Heart left ventricle (tissue), 16 donors: ENCODE data around the gene NUDC. TPM values are rescaled to one million over a fixed set of nuclear protein-coding genes. Genes with fewer than 3 reads are reported as not detected.

Source experiments
- ATAC-seq, 4 donors: fragments of 200-7000 bp; cut with Tn5 transposase; one replicate each; pipeline ENCODE4 v1.9.1; 2020 to 2022; ENCODE audit warnings: moderate library complexity in 4 of 4, mild to moderate bottlenecking in 3 of 4, moderate number of reproducible peaks in 1 of 4
- DNase-seq, 5 donors: peaks; one replicate each; pipeline ENCODE4 v3.0.0-alpha.2; 2020
- H3K27ac ChIP-seq, 12 donors: fragments of 200-600 bp; sonication (generic) in 4 of 12; one replicate each; pipeline versions ENCODE4 v1.5.0 to v1.8.0; 2016 to 2022; ENCODE audit warnings: mild to moderate bottlenecking in 2 of 12
- H3K27me3 ChIP-seq, 9 donors: fragments of 200-600 bp; sonication (generic) in 2 of 9; one replicate each; pipeline versions ENCODE4 v1.5.1 to v1.8.0; 2016 to 2022; ENCODE audit warnings: mild to moderate bottlenecking in 3 of 9
- H3K36me3 ChIP-seq, 9 donors: fragments of 200-600 bp; sonication (generic) in 2 of 9; one replicate each; pipeline versions ENCODE4 v1.5.0 to v1.8.0; 2018 to 2022; ENCODE audit warnings: mild to moderate bottlenecking in 2 of 9
- H3K4me1 ChIP-seq, 12 donors: fragments of 200-600 bp; sonication (generic) in 4 of 12; one replicate each; pipeline versions ENCODE4 v1.5.0 to v1.8.0; 2016 to 2022; ENCODE audit warnings: mild to moderate bottlenecking in 3 of 12
- H3K4me3 ChIP-seq, 12 donors: fragments of 200-600 bp; sonication (generic) in 4 of 12; one replicate each; pipeline versions ENCODE4 v1.5.0 to v1.8.0; 2017 to 2022; ENCODE audit warnings: mild to moderate bottlenecking in 9 of 12, moderate library complexity in 4 of 12
- H3K9me3 ChIP-seq, 12 donors: fragments of 200-600 bp; sonication (generic) in 4 of 12; one replicate each; pipeline versions ENCODE4 v1.5.0 to v1.8.0; 2016 to 2022; ENCODE audit warnings: mild to moderate bottlenecking in 1 of 12
- POLR2A ChIP-seq, 2 donors: fragments of 450-650 bp; IDR thresholded peaks; one replicate each; pipeline ENCODE4 v1.6.1; 2017; ENCODE audit warnings: antibody characterized with exemption in 2 of 2, mild to moderate bottlenecking in 2 of 2, moderate library complexity in 2 of 2
- WGBS, 4 donors: extraction: QIAGEN DNeasy Blood & Tissue Kit in 2 of 4; methylation state at CpG; one replicate each; pipeline versions ENCODE4 v1.1.5 to v1.1.7; 2013 to 2018; 5-methylcytosine and 5-hydroxymethylcytosine counted together
- intact Hi-C, 10 donors: fragments of 100-400 bp; cut with DNase I; formaldehyde crosslinking; loops; one replicate each; pipeline versions ENCODE4 v1.11.1 to v1.14.2; 2022
- polyA plus RNA-seq, 2 donors: library from polyadenylated mRNA; stranded (reverse); fragments of 200-250 nt; gene quantifications; one replicate each; pipeline ENCODE4 v1.2.3, GENCODE V29; 2013
- total RNA-seq, 9 donors: library from RNA; depleted of rRNA in 2 of 9; stranded (reverse); fragments of >200 nt in 2 of 9; fragmentation: NEBNext Ultra II Directional in 3 of 9; extraction: Animal tissue kit (Norgen Biotek cat#: 25700) in 3 of 9; gene quantifications; one replicate each; pipeline versions ENCODE4 v1.1.0 to v1.2.4, GENCODE V29; 2016 to 2023
- TF ChIP-seq, protein P1 (sequence below), 12 donors: fragments of 200-600 bp; sonication (generic) in 4 of 12; IDR thresholded peaks; one replicate each; pipeline versions ENCODE4 v1.5.0 to v1.8.0; 2018 to 2022; ENCODE audit warnings: antibody characterized with exemption in 12 of 12, mild to moderate bottlenecking in 5 of 12
- donor health status: ischemic (EF 13 %, LVEDD 7.1; RV severe dilation, severe dysfunction).
- donor health status: healthy with polysubstance abuse.
- donor health status: DM: no; HTN: yes; CAD: no.
- donor health status: DM: no; HTN: no; CAD: no.
- donor health status: ischemic (EF 25% LVEDD 6.9; RV normal size, moderate dysfunction).
- donor health status: ischemic (EF 25% LVEDD 5.7; RV mildly dilated, moderate dysfunction).
- donor health status: healthy.
- donor health status: DM: yes; HTN: yes; CAD: no.
- donor health status: ischemic (EF 35%, LVEDD 5.7; RV mildly dilated, moderate dysfunction).
- donor health status: nonischemic (EF 11% LVEDD 7.7; RV severe dilation, severe dysfunction).
- donor health status: DM: yes; HTN: yes; CAD: no.
- donor health status: PGD.
- donor health status: ischemic (EF 29% LVEDD 5.4; RV normal size, mild dysfunction).
- donor health status: nonischemic (EF 23%, LVEDD 6.1; RV moderate dilation, normal function).

The NUDC gene
- total and polyA plus RNA-seq, 11 donors: 53.6 to 99.6 (median 60.8) TPM

DNA sequence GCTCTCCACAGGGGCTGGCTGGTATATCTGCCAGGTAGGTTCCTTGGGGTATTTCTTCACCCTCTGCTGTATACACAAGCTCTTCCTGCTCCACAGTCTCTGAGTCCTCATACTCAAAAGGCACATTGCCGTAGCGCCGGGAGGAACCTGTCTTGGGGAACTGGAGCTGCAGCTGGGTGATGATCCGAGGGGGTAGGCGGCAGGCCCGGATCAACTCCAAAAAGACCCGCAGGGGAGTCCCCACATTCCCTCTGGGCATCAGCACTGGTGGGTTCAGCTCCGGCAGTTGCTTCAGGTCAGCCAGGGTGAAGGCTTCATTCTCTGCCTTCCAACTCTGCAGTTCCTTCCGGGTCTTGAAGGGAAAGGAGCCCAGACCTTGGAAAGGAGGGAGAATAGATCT, 24.2 kb upstream of the NUDC start:
- H3K4me1 ChIP-seq: peaks cover 0 to 26% (median 12%) of the 10 kb centered on the region in 12 donors
- H3K9me3 ChIP-seq: no peaks in the 10 kb centered on the region
- peaks cover 0 to 65% (median 59%) of the 10 kb centered on the region in 9 donors for H3K36me3 ChIP-seq
- WGBS, 4 donors: 88 to 92% (median 92%) methylated on average over 8 to 9 of the region's 9 CpGs
- no peak for ATAC-seq
- H3K27ac ChIP-seq: no peak overlapping the region
- DNase-seq: no peak
- intact Hi-C loops: no loop called here
- H3K27me3 ChIP-seq: no peaks in the 10 kb centered on the region
- no peak overlapping the region for H3K4me3 ChIP-seq
- TF ChIP-seq POLR2A (IDR thresholded peaks at IDR 0.05): no peak
- TF ChIP-seq, protein P1, sequence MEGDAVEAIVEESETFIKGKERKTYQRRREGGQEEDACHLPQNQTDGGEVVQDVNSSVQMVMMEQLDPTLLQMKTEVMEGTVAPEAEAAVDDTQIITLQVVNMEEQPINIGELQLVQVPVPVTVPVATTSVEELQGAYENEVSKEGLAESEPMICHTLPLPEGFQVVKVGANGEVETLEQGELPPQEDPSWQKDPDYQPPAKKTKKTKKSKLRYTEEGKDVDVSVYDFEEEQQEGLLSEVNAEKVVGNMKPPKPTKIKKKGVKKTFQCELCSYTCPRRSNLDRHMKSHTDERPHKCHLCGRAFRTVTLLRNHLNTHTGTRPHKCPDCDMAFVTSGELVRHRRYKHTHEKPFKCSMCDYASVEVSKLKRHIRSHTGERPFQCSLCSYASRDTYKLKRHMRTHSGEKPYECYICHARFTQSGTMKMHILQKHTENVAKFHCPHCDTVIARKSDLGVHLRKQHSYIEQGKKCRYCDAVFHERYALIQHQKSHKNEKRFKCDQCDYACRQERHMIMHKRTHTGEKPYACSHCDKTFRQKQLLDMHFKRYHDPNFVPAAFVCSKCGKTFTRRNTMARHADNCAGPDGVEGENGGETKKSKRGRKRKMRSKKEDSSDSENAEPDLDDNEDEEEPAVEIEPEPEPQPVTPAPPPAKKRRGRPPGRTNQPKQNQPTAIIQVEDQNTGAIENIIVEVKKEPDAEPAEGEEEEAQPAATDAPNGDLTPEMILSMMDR (IDR thresholded peaks at IDR 0.05): no peak

DNA sequence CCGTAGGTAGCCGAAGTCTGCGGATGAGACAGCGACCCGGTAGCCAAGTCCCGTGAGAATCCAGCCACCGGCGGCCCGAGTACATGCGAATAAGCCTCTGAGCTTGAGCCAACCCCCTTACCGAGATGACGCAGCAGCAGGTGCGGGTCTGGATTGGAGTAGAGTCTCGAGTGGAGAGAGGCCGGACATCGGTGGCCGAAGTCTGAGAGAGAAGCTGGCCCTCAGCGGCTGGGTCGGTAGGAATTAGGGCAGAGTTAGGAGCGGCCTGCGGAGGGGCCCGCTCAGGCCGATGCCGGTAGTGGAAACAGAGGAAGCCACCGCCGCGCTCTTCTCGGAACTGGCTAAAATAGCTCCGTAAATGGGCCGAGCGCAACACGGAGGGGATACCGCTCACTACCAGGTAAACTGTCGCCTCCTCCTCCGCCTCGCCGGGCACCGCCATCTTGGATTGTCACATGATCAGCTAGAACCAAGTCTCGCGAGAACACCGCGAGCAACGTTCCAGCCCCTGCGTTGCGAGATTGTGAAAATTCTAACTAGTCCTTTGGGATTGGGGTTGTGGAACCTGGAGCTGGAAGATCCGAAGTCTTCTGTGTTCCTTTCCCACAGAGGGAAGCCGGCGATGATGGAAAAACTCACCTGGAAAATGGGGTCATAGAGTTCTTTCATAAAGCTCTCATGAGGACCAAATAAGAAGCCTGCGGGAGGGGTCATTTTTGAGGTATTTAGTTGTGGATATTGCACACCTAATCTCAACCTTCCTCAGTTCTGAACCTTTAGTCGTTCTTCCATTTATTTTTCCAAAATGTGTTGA, 21.3 kb upstream of the NUDC start, which contains the start of gene GPATCH3:
Gene GPATCH3 (minus strand): TSS at position 467 of the 814 bp plus-strand sequence. CDS start 25 bp downstream, at position 442.
- Histone ChIP-seq H3K27ac (peak within 1 kb of the TSS; percentile 45 to 91 (median 80)), H3K36me3 (peaks cover 0 to 37% (median 32%) of the 10 kb centered on the region in 9 donors), H3K9me3 (no peaks in the 10 kb centered on the region), H3K27me3 (no peaks in the 10 kb centered on the region), H3K4me3 (peak within 1 kb of the TSS; percentile 40 to 98 (median 86)), H3K4me1 (peaks cover 0 to 26% (median 12%) of the 10 kb centered on the region in 12 donors)
- TF ChIP-seq POLR2A (IDR thresholded peaks at IDR 0.05): peak in 1 of 2 donors; percentile 47
- TF ChIP-seq, protein P1 (IDR thresholded peaks at IDR 0.05): no peak
- intact Hi-C loops: no loop called here
- ATAC-seq: peak; percentile 76 to 93 (median 92)
- WGBS, 4 donors: 0 to 1% (median 1%) methylated on average over 35 to 50 of the region's 50 CpGs
- DNase-seq: peak; percentile 91 to 96 (median 94)

DNA sequence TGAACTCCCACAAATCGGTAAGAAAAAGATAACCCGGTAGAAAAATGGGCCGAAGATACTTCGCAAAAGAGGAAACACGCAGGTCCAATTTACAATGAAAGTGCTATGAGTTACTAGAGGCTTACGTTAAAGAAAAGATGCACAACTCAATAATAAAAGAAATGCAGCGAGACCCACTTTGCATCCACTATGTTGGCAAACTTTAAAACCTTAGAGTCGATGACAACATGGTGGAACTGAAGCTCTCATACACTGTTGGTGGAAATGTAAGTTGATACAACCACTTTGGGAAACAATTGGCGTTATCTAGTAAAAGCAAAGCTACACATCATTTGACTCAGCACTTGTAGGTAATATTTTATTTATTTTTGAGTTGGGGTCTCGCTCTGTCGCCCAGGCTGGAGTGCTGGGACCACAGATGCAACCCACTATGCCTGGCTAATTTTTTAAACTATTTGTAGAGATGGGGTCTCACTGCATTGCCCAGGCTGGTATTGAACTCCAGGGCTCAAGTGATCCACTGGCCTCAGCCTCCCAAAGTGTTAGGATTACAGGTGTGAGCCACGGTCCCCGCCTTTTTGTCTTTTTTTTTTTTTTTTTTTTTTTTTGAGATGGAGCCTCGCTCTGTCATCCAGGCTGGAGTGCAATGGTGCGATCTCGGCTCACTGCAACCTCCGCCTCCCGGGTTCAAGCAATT, 20.6 kb upstream of the NUDC start:
- Histone ChIP-seq H3K27me3 (no peaks in the 10 kb centered on the region), H3K4me1 (peaks cover 0 to 26% (median 12%) of the 10 kb centered on the region in 12 donors), H3K4me3 (peak overlapping the region; percentile 40 to 98 (median 86)), H3K27ac (peak overlapping the region; percentile 45 to 91 (median 80)), H3K36me3 (peaks cover 0 to 29% (median 24%) of the 10 kb centered on the region in 9 donors), H3K9me3 (no peaks in the 10 kb centered on the region)
- ATAC-seq (no peak), DNase-seq (no peak)
- intact Hi-C loops: no loop called here
- TF ChIP-seq POLR2A (IDR thresholded peaks at IDR 0.05): no peak
- TF ChIP-seq, protein P1 (IDR thresholded peaks at IDR 0.05): no peak
- 66 to 74% (median 67%) methylated on average over 18 of the region's 18 CpGs for WGBS, 4 donors
